ENCODE results near the gene ACOT8.

Gene ACOT8

GRCh38 chr20:45898285-45898684 is 41.1 kb upstream of the ACOT8 start:
- TF ChIP-seq CTCF (IDR thresholded peaks at IDR 0.05; ENCODE audit: insufficient read depth, missing control alignments), result no peak
- FAIRE-seq (no peak), DNase-seq (ENCODE audit: insufficient read length, low spot score) (no peak)

GRCh38 chr20:45897692-45898091 is 40.5 kb upstream of the ACOT8 start:
- DNase-seq (ENCODE audit: insufficient read length, low spot score), result no peak
- TF ChIP-seq CTCF (IDR thresholded peaks at IDR 0.05; ENCODE audit: insufficient read depth, missing control alignments), result no peak
- FAIRE-seq, result no peak

GRCh38 chr20:45897289-45897688 is 40.1 kb upstream of the ACOT8 start:
- no peak for TF ChIP-seq CTCF (IDR thresholded peaks at IDR 0.05; ENCODE audit: insufficient read depth, missing control alignments)
- FAIRE-seq, result no peak
- DNase-seq (ENCODE audit: insufficient read length, low spot score), result no peak

GRCh38 chr20:45896641-45897161 is 39.5 kb upstream of the ACOT8 start:
- FAIRE-seq, result no peak
- no peak for TF ChIP-seq CTCF (IDR thresholded peaks at IDR 0.05; ENCODE audit: insufficient read depth, missing control alignments)
- no peak for DNase-seq (ENCODE audit: insufficient read length, low spot score)

GRCh38 chr20:45894797-45895196 is 37.6 kb upstream of the ACOT8 start:
- DNase-seq (ENCODE audit: insufficient read length, low spot score), result no peak
- no peak for FAIRE-seq
- no peak for TF ChIP-seq CTCF (IDR thresholded peaks at IDR 0.05; ENCODE audit: insufficient read depth, missing control alignments)

- no peak for TF ChIP-seq CTCF (IDR thresholded peaks at IDR 0.05; ENCODE audit: insufficient read depth, missing control alignments)
- FAIRE-seq (no peak), DNase-seq (ENCODE audit: insufficient read length, low spot score) (no peak)
Measured at GRCh38 chr20:45893831-45894230, 36.6 kb upstream of the ACOT8 start.

GRCh38 chr20:45892828-45893500 is 35.8 kb upstream of the ACOT8 start:
- FAIRE-seq (no peak), DNase-seq (ENCODE audit: insufficient read length, low spot score) (no peak)
- no peak for TF ChIP-seq CTCF (IDR thresholded peaks at IDR 0.05; ENCODE audit: insufficient read depth, missing control alignments)
